ACHN (cell line): ENCODE results near the gene PCSK5.
A peak's percentile ranks its signal among the peaks of the same experiment; 100 is the strongest.

Experiments
- DNase-seq: peaks from one replicate; pipeline ENCODE4 v3.0.0-alpha.2; 2015
- in situ Hi-C: cut with HindIII; loops from 2 replicates; pipeline ENCODE4 v1.10.0; 2017; ENCODE audit warnings: low sequenced_read_pairs, low pct_ligation_motif_present, low pct_unique_long_range_greater_than_20kb

PCSK5 gene

DNA sequence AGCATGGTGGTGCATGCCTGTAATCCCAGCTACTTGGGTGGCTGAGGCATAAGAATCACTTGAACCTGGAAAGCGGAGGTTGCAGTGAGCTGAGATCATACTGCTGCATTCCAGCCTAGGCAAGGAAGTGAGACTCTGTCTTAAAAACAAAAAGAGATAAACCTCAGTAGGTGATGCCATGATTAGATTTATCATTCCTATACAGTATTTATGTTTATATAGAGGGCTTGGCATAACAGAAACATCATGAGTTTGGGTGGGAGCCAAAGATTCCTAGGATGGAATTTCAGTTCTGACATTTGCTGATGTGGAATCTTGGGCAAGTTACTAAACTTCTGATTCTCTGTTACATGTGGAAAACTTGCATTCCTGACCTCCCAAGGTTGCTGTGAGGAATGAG, 481.4 kb downstream of the PCSK5 start:
- DNase-seq, result peak; percentile 25
- in situ Hi-C loops, result no loop called here

DNA sequence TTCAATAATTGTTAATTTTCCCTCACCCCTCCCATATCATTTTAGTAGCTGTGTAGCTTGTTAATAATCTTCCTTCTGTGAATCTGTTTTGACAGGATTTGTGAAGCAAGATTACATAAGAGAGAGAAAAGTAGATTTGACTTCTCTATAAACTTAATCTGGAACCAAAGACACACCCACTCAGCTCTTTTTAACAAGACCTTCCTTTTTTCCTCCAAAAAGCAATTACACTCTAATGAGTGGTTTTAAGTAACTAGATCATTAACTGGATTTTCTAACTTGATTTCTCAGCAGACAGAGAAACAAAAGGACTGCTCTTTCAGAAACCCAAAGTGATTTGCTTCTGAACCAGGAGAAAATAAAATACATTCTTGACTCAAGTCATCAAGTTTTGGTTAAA, 481.9 kb downstream of the PCSK5 start:
- no peak for DNase-seq
- in situ Hi-C loops, result no loop called here

DNA sequence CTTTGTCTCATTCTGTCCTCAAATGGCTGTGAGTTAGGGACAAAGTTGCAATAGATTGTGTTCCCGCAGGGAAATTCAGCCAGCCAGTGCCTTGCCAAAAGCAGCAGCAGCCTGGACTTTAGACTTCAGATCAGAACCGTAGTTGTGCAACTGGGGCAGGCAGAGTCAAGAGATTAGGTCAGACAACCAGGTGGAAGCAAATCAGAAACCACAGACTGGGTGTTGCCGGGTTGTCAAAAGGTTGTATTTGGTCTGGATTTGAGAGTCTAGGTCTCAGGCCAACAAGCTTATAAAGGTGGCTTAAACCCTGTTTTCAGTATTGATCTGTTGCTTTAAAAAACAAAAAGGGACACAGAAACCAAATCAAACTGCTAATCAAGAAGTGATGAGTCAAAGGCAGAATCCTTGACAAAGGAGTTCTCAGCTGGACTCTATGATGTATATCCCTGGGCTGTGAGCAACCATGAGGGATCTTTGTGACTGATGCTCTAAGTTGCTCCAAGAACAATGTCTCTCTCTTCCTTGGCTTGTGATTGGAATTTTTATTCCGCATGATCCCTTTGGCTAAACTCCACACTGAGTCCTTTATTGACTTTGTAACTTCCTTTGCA, 482.8 kb downstream of the PCSK5 start:
- DNase-seq, result no peak
- in situ Hi-C loops, result no loop called here

DNA sequence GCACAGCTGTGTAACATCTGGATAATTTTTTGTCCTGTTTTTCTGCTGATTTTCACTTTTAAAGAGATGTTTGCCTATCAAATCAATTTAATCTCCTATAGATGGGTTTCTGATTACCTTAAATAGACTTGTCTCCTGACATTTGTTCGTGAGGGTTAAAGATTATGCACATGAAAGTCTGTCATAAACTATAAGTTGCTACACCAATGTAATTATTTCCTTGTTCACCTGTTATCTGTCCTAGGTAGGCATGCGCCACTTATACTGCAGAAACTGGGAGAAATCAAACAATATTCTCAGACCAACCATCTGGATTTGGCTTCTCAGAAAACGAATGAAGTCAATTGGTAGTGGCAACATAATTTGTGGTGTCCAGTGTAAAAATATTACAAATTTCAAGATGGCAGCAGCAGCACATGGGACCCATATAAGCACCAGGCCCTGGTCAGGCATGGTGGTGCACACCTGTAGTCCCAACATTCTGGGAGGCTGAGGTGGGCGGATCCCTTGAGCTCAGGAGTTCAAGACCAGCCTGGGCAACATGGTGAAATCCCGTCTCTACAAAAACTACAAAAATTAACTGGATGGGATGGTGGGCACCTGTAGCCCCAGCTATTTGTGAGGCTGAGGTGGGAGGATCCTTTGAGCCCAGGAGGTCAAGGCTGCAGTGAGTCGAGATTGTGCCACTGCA, 483.5 kb downstream of the PCSK5 start:
- no peak for DNase-seq
- in situ Hi-C loops, result no loop called here

DNA sequence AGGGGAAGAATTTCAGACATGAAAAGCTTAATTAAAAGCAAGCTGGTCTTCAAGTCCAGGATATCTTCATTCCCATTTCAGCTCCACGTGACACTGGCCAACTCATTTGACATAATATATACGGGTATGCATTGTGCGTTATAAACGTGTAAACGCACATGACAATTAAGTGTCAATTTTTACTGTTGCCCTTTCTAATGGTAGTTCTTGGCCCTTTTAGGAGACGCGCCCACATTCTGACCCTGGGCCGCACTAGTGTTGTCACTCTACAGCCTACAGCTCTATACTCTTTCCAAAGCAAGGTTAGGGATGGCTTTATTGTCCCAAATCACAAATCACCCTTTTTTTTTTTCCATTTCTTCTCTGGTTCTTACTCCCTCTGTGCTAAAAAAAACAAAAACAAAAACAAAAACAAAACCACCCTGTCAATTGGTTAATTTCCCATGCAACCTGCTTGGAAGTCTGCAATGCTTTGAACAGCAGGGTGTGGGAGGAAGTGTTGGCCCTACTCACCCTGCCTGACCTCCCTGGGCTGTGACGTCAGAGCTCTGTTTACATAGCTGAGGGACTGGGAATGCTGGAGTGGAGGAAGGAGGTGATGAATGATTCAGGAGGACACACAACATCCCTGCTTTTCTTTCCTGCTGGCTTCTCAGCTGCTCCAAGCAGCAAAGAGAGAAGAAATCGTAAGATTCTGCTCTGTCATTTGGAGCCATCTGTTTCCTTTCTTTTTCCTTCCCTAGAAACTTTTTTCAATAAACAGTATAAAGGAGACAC, 484.5 kb downstream of the PCSK5 start:
- peak; percentile 70 for DNase-seq
- in situ Hi-C loops, result no loop called here

DNA sequence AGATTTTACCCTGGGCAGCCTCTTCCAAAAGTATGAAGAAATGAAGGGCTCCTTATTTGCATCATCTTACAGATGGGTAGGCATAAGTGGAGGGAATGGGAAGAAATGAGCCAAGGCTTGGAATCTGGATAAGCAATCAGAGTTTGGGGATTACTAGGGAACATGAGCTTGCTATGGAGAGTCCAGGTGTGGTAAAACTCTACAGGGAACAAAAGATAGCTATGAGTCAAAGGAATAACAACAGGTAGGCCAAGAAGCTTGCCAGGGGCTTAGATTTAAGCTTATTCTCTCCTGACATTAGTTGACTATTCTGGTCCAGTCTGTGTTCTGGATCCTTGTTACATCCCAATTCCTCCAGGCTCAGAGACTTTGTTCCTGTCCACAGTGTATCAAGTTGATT, 487.3 kb downstream of the PCSK5 start:
- in situ Hi-C loops, result no loop called here
- DNase-seq, result no peak

DNA sequence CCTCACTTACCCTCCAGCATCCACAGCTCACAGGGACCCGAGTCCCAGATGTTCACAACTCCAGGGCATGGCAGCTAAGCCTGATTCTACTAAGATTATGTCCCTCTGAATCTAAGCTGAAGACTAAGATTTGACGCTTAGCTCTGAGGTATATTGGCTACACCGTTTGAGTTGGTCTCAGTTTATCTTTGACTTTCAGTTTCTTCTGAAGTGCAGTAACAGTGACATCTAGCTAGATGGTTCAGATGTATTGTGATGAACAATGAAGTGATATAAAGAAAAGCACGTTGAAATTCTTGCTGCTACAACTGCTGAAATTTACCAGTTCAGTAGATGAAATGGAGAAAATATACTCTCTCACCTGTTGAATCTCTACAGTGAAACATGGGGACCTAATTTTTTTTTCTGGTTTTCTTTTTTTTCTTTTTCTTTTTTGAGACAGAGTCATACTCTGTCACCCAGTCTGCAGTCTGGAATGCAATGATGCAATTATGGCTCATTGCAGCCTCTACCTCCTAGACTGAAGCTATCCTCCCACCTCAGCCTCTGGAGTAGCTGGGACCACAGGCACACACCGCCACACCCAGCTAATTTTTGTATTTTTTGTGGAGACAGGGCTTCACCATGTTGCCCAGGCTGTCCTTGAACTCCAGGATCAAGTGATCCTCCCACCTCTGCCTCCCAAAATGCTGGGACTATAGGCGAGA, 488.0 kb downstream of the PCSK5 start:
- in situ Hi-C loops, result no loop called here
- DNase-seq, result no peak

DNA sequence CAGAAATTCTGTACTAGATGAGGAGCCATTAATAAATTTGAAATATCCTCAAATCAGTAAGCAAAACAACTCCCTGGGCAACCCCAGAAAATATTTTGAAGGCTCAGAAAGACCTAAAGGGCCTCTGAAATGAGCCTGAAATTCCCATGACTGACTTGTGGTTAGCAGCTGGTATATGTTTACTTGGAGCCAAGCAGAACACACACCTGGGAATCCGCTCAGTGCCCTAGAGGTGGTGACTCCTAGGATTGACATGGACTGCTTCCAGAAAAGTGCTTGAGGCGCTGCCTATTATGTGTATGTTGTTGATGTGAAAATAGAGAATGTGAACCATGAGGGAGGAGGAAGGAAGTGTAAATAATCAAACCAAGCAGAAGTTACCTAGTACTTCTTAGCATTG, 489.0 kb downstream of the PCSK5 start:
- no peak for DNase-seq
- in situ Hi-C loops, result no loop called here

DNA sequence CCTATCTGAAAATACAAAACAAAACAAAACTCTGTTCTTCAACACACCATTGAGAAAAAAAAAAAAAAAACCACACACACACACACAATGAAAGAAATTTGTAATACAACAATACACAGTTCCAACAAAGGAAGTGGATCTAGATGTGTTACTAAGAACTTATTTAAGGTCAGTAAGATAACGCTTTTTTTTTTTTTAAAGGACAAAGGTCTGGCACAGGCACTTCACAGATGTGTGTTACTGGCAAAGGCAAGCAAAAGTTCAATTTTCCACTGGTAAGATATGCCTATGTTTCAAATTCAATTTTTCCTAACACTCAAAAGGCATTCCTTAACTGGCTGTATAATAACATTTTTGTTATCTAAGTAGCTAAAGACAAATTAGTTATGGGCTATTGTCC, 500.2 kb downstream of the PCSK5 start:
- in situ Hi-C loops, result no loop called here
- DNase-seq, result no peak

DNA sequence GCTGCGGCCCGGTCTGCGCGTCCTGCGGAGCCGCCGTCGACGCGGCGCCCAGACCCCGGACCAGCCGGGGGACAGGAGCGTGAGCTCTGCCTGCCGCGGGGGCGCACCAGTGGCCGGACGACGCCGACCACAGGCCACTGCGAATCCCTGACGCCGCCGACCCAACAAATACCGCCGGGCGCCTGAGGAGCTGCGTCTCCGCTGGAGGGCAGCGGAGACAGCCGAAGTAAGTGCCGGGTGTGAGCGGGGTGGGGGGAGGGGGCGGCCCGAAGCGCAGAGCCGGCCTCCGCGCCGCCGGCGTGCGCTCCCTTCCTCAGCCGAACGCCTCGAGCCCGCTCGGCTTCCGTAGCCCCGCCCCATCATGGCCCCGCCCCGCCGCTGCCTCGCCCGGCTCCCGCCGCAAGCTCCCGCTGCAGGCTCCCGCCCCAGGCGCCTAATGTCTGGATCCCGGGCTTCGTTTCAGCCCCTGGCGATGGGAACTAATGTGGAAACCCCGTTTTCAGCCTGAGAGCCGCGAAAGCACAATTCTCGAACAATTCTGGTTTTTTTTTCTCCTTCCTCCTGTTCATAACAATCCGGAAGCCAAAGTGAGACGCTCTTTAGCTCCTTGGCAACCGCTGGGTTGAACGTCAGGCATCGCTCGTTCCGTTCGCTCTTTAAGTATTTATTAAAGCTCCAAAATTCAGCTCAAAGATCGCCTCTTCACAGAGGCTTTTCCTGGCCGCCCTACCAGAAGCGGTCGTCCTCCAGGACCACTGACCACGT, 503.9 kb downstream of the PCSK5 start, which contains the start of gene RFK:
Gene RFK, minus strand, starts transcription at position 232 of the 765 bp plus-strand sequence. CDS start 255 bp downstream, outside the sequence.
- in situ Hi-C loops, result no loop called here
- peak; percentile 86 for DNase-seq

DNA sequence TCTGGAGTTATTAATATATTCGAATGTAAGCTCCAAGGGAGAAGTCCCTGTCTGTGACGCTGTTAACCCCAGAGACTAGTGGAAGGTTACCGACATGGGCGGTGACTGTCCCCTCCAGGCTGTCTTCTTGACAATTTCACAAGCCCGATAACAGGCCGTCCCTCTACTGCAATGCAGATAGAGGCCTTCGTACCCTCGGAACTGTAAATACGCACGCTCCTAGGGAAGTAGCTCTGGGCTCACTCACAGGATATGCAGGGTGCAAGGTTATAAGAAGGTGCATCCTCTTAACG, 504.4 kb downstream of the PCSK5 start:
- in situ Hi-C loops, result no loop called here
- DNase-seq, result no peak

DNA sequence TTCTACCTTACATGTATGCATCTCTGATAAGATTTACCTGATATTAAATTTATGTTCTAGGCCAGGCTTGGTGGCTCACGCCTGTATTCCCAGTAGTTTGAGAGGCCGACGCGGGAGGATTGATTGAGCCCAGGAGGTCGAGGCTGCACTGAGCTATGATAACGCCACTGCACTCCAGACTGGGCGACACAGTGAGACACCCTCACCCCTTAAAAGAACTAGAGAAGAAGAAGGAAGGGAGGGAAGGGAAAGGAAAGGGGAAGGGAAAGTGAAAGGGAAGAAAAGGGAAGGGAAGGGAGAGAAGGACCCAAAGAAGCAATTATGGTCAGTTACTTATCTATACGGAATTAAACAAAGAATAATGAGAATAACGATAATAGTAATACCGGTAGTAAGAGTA, 504.9 kb downstream of the PCSK5 start:
- no peak for DNase-seq
- in situ Hi-C loops, result no loop called here

DNA sequence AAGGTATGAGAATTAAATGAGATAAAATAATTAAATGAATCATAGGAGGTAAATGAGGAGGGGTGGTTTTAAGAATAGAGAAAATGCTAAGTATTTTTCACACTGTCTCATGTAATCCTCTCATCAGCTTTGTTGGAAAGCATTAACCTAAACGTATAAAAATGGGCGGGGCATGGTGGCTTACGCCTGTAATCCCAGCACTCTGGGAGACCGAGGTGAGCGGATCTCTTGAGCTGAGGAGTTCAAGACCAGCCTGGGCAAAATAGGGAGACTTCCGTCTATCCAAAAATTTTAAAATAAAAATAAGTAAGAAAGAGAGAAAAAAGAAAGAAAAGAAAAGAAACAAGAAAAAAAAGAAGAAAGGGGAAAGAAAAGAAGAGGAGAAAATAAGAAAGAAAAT, 505.7 kb downstream of the PCSK5 start:
- DNase-seq, result no peak
- in situ Hi-C loops, result no loop called here

DNA sequence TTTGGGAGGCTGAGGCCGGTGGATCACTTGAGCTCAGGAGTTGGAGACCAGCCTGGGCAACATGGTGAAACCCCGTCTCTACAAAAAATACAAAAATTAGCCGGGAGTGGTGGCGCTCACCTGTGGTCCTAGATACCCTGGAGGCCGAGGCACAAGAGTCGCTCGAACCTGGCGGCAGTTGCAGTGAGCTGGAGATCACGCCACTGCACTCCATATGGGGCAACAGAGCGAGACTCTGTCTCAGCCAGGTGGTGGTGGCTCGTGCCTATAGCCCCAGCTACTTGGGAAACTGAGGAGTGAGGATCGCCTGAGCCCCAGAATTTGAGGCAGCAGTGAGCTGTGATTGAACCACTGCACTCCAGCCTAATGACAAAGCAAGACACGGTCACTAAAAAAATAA, 506.1 kb downstream of the PCSK5 start:
- in situ Hi-C loops, result no loop called here
- no peak for DNase-seq

DNA sequence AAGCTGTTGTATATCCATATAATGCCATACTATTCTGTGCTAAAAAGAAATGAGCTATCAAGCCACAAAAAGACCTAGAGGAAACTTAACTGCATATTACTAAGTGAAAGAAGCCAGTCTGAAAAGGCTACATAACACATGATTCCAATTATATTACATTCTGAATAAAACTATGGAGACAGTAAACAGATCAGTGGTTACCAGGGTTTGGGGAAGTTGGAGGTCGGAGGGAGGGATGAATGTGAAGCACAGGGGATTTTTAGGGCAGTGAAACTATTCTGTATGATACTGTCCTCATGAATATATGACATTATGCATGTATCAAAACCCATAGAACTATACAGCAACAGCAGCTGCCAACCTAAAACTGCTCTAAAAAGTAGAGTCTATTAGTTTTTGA, 509.4 kb downstream of the PCSK5 start:
- DNase-seq, result no peak
- in situ Hi-C loops, result no loop called here

DNA sequence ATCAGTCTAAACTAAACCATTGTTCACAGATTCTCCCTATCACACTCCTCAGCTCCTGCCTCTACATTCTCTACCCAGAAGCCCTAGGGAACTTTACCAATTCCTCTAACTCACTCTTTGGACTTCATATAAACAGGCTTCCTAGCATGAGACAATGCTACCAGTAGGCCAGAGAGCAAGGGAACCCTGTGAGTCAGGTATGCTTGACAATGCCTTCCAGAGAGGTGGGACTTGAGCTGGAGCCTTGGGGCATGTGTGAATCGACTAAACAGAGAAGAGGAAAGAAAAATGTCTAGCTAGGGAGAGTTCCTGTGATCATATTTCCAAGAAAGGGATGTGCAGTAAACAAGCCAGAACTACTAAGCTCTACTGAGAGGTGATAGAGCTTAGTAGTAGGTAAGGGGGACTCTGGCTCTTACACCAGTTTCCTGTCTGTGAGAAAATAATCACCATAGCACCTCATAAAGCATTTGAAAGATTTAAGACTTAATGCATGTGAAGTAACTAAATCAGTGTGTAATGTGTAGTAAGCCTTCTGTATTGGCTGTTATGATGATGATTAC, 510.1 kb downstream of the PCSK5 start:
- DNase-seq, result no peak
- in situ Hi-C loops, result no loop called here

DNA sequence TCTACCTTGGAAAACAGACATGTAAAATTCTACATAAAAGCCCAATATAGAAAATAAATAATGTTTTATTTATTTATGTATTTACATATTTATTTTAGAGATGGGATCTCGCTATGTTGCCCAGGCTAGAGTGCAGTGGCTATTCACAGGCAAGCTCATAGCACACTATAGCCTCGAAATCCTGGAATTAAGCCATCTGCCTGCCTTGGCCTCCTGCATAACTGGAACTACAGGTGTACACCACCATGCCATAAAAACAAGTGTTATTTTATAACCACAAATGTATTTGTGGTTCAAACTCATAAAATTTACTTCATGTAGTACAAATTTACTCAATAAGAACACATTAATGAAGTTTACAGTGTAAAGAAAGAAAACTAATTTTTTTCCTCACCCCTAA, 510.7 kb downstream of the PCSK5 start:
- no peak for DNase-seq
- in situ Hi-C loops, result no loop called here

DNA sequence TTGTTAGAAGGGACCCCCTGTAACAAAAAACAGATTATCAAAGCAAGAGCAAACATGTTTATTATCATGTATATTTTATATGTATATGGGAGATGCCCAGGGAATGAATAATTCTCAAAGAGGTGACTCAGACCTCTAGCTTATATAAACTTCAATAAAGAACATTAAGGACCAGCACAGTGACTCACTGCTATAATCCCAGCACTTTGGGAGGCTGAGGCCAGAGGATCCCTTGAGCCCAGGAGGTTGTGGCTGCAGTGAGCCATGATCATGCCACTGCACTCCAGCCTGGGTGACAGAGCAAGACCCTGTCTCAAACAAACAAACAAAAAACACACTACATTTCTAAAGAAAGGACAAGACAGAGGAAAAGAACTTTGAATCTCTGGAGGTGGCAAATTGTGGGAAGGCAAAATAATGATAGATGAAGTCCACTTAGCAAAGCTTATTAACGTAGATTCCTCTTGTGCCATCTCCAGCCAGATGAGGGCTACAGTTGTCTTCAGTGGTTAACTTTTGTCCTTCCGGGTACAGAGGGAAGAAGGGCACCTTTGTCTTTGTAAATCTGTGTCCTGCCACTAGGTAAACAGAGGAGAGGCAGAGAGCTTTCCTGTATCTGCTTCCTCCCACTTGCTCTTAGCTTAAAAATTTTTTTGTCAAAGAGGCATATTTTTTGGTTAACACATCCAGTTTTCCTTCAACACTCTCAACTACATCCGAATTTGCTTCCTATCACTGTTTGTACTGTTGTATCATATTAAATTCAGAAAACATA, 511.3 kb downstream of the PCSK5 start:
- in situ Hi-C loops, result no loop called here
- no peak for DNase-seq
